Measurements from ENCODE around the gene YRDC. TPM values are rescaled to one million over a fixed set of nuclear protein-coding genes. Genes with fewer than 3 reads are reported as not detected.

The YRDC gene
- total RNA-seq (2016; rRNA removed; fragmentation: Illumina TruSeq; extraction: Trizol) (29.2 and 31.8 TPM in 2 replicates), polyA plus RNA-seq (2011; rRNA removed) (25.4 and 27.5 TPM in 2 replicates), polyA minus RNA-seq (2011; rRNA and poly(A)+ RNA removed; ENCODE audit: low replicate concordance) (25.1 and 31.1 TPM in 2 replicates), Bru-seq, nascent RNA (percentile 93 among the genes with signal in this experiment), BruChase-seq, experiment 1, labeled RNA remaining after a 6-hour chase (percentile 97 among the genes with signal in this experiment), BruChase-seq, experiment 2, labeled RNA remaining after a 2-hour chase (percentile 98 among the genes with signal in this experiment)
- total RNA-seq (2016; cell fraction: cytosol; rRNA removed; fragmentation: Illumina TruSeq; extraction: Trizol; ENCODE audit: low read depth) = 7.1 and 8.4 TPM in 2 replicates
- 29.8 and 34.9 TPM in 2 replicates for total RNA-seq (2016; cell fraction: insoluble cytoplasmic fraction; rRNA removed; fragmentation: Illumina TruSeq; extraction: Trizol)
- total RNA-seq (2016; cell fraction: membrane; rRNA removed; fragmentation: Illumina TruSeq; extraction: Trizol) = 18.8 and 18.9 TPM in 2 replicates
- total RNA-seq (2016; cell fraction: nucleus; rRNA removed; fragmentation: Illumina TruSeq; extraction: Trizol) = 15.6 and 16.7 TPM in 2 replicates
- 25.6 and 26.2 TPM in 2 replicates for polyA plus RNA-seq (2011; cell fraction: cytosol; rRNA removed)
- polyA plus RNA-seq (2011; cell fraction: nucleus; rRNA removed) = 8.3 and 10.1 TPM in 2 replicates
- 17.1 and 21.1 TPM in 2 replicates for polyA plus RNA-seq (2012)
- polyA plus RNA-seq (2016; cell fraction: cytosol; fragmentation: Illumina TruSeq; extraction: Trizol; ENCODE audit: low read depth) = 5.9 and 6.1 TPM in 2 replicates
- 27.0 and 29.5 TPM in 2 replicates for polyA plus RNA-seq (2016; cell fraction: insoluble cytoplasmic fraction; fragmentation: Illumina TruSeq; extraction: Trizol; ENCODE audit: low read depth)
- 11.3 and 12.8 TPM in 2 replicates for polyA plus RNA-seq (2016; cell fraction: membrane; fragmentation: Illumina TruSeq; extraction: Trizol; ENCODE audit: low read depth)
- 22.9 and 23.8 TPM in 2 replicates for polyA plus RNA-seq (2016; cell fraction: nucleus; fragmentation: Illumina TruSeq; extraction: Trizol; ENCODE audit: insufficient read depth, low read depth)
- polyA minus RNA-seq (2011; cell fraction: cytosol; rRNA and poly(A)+ RNA removed) = 9.3 and 10.2 TPM in 2 replicates
- polyA minus RNA-seq (2011; cell fraction: nucleus; rRNA and poly(A)+ RNA removed) = 9.0 and 9.7 TPM in 2 replicates
- long read RNA-seq, experiment 1, transcript YRDC-201 (5 exons, 1,826 nt) = major isoform, 6 of 12 reads
- long read RNA-seq, experiment 1, partial matches to known transcripts = 4 of 12 reads
- long read RNA-seq, experiment 1, other reads (novel, unspliced or antisense) = 2 of 12 reads
- long read RNA-seq, experiment 2, transcript YRDC-201 (5 exons, 1,826 nt) = major isoform, 85 of 113 reads
- long read RNA-seq, experiment 2, partial matches to known transcripts = 24 of 113 reads
- long read RNA-seq, experiment 2, other reads (novel, unspliced or antisense) = 4 of 113 reads

- peak; percentile 83 for DNase-seq (ENCODE audit: low spot score)
- Histone ChIP-seq H3K4me1 (ENCODE audit: insufficient read depth, low read length) (peaks cover 42% of the 10 kb centered on the region), H3K79me2 (ENCODE audit: insufficient read depth, low read length) (peaks cover 17% of the 10 kb centered on the region), H2AFZ (ENCODE audit: low read length) (no peak within 1 kb of the TSS), H3K4me2 (ENCODE audit: low read depth, low read length) (peak within 1 kb of the TSS; percentile 95), H3K9me3 (ENCODE audit: low read length) (no peaks in the 10 kb centered on the region), H3K9ac (ENCODE audit: insufficient read depth, low read depth, low read length) (peak within 1 kb of the TSS; percentile 78), H4K20me1 (ENCODE audit: insufficient read depth, low read length) (peaks cover 5% of the 10 kb centered on the region; the same call in 1 of the 2 replicates), H3K4me3 (replicated peaks in 1 of 3; ENCODE audit: insufficient read depth in 1 of 3, low read depth in 2 of 3, low read length in 3 of 3) (peak within 1 kb of the TSS; percentile 72 to 85 (median 75)), H3K36me3 (replicated peaks in 1 of 2; ENCODE audit: control insufficient read depth in 1 of 2, insufficient read depth in 2 of 2, low read length in 2 of 2) (peaks cover 10 to 39% of the 10 kb centered on the region in 2 experiments), H3K27me3 (ENCODE audit: control insufficient read depth in 1 of 2, insufficient read depth in 2 of 2, low read length in 2 of 2) (no peaks in the 10 kb centered on the region; a peak in 1 of 5 replicates), H3K27ac (ENCODE audit: extremely low read length, insufficient read depth, low read length) (peak within 1 kb of the TSS; percentile 75)
- peak; percentile 70 for FAIRE-seq
- TSS peak; percentile 58 for BruUV-seq (replicated peaks)
- ATAC-seq = peak; percentile 87
- 1% methylated on average over 29 of the region's 95 CpGs for WGBS (ENCODE audit: low lambda C conversion rate)
- POLR2A ChIA-PET = interaction anchor here (0.8 to 2.9 kb wide), 14 partner anchors 10 to 1407 kb away, joined by 3 to 19 read pairs (median 4); partner anchors contain the start of genes CDCA8, GNL2, INPP5B and MTF1
- CTCF ChIA-PET (ENCODE audit: low intra/inter-chr PET ratio, low total read pairs) = no interaction called here
- intact Hi-C loops (cut with micrococcal nuclease; ENCODE audit: unreplicated experiment) = loop anchor here (1.0 kb wide), 2 partner anchors 52 to 115 kb away; partner anchors contain the start of genes CDCA8 and MTF1
- in situ Hi-C loops (cut with HindIII; ENCODE audit: extremely low pct_ligation_motif_present, low pct_unique_long_range_greater_than_20kb) = no loop called here
- TF ChIP-seq SIN3A (IDR thresholded peaks at IDR 0.05; ENCODE audit: borderline replicate concordance, low read depth, low read length) = peak; percentile 63; the same call in 1 of the 2 replicates
- no peak for TF ChIP-seq ZNF432 (CRISPR knock-in tag; IDR thresholded peaks at IDR 0.05; ENCODE audit: borderline replicate concordance)
- 0 out of 2 replicates have a peak, but pooled peaks have one; percentile 20 for TF ChIP-seq UBTF (CRISPR knock-in tag; IDR thresholded peaks at IDR 0.05)
- TF ChIP-seq NFYB (CRISPR knock-in tag; IDR thresholded peaks at IDR 0.05) = peak; percentile 50
- TF ChIP-seq SOX6 (IDR thresholded peaks at IDR 0.05) = no peak
- peak; percentile 16; the same call in 1 of the 2 replicates for TF ChIP-seq SOX6 (CRISPR knock-in tag; IDR thresholded peaks at IDR 0.05)
- no peak for TF ChIP-seq SRSF4 (IDR thresholded peaks at IDR 0.05; ENCODE audit: low read depth, low read length, poor library complexity, severe bottlenecking)
- no peak for TF ChIP-seq ZNF317 (CRISPR knock-in tag; IDR thresholded peaks at IDR 0.05)
- TF ChIP-seq NFE2L1 (CRISPR knock-in tag; IDR thresholded peaks at IDR 0.05; ENCODE audit: borderline replicate concordance) = no peak
- peak; percentile 10; the same call in 1 of the 2 replicates for TF ChIP-seq HNF1B (CRISPR knock-in tag; IDR thresholded peaks at IDR 0.05)
- TF ChIP-seq HINFP (CRISPR knock-in tag; IDR thresholded peaks at IDR 0.05; ENCODE audit: low read depth) = no peak; the same call in 1 of the 2 replicates
These were observed at the start of gene YRDC, which contains the start of gene C1orf122 for GRCh38 chr1:37807555-37808368. TSS of gene YRDC (minus strand) at chr1:37808208. CDS start at chr1:37808180, 28 bp downstream. TSS of gene C1orf122 (plus strand) at chr1:37807790. CDS start at chr1:37808405, 615 bp downstream.

Measured in HepG2 (cell line).